ENCODE results near the gene STK11IP. TPM values are rescaled to one million over a fixed set of nuclear protein-coding genes. Genes with fewer than 3 reads are reported as not detected.

STK11IP gene
- total RNA-seq, 4 donors from 2014 or later = 8.9 to 24.2 (median 14.3) TPM

- Histone ChIP-seq H3K36me3 (peaks cover 0 to 38% (median 36%) of the 10 kb centered on the region in 4 donors), H3K9me3 (no peaks in the 10 kb centered on the region), H3K27me3 (peaks cover 0 to 16% (median 0%) of the 10 kb centered on the region in 4 donors), H3K4me3 (no peak overlapping the region), H3K4me1 (peaks cover 4 to 21% (median 18%) of the 10 kb centered on the region in 4 donors), H3K27ac (replicated peaks in 1 of 4) (no peak overlapping the region)
- DNase-seq (ENCODE audit: extremely low spot score) = no peak
- no peak for TF ChIP-seq CTCF (IDR thresholded peaks at IDR 0.05)
- no peak for TF ChIP-seq EP300 (IDR thresholded peaks at IDR 0.05)
- TF ChIP-seq POLR2AphosphoS5 (IDR thresholded peaks at IDR 0.05) = no peak
- TF ChIP-seq POLR2A (IDR thresholded peaks at IDR 0.05; ENCODE audit: low read depth) = no peak
- intact Hi-C loops (cut with DNase I) = no loop called here
- WGBS = 95% methylated on average over 7 of the region's 9 CpGs
These were observed 33.8 kb downstream of the STK11IP start for GRCh38 chr2:219631406-219631891.

DNA sequence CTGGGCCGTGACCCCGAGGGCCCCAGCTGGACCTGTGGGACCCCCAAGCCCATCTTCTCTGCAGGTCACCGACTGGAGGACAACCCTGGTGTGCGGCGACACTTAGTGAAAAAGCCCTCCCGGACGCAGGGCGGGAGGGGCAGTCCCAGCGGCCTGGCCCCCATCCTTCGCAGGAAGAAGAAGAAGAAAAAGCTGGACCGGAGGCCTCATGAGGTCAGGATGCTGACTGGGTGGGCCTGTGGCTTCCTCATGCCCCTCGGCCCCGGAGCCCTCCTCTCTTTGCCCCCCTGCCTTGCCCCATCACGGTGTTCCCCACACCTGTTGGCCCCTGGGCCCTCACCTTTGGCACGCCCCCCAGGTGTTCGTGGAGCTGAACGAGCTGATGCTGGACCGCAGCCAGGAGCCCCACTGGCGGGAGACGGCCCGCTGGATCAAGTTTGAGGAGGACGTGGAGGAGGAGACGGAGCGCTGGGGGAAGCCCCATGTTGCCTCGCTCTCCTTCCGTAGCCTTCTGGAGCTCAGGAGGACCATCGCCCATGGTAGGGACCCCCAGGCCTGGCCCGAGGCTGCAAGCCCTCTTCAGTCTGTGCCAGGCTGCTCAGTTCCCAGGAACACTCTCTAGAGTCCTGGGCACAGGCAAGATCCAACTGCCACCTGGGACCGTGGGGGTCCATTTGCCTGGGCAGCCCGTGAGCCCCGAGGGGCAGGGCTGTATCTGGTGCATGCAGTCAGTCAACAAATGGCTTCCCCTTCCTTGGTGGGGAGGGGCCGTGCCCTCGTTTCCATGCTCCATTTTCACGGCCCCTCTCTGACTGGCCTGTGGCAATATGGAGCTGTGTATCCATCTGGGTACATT, 34.5 kb downstream of the STK11IP start:
- Histone ChIP-seq H3K27ac (replicated peaks in 1 of 4) (no peak overlapping the region), H3K9me3 (no peaks in the 10 kb centered on the region), H3K27me3 (peaks cover 0 to 16% (median 0%) of the 10 kb centered on the region in 4 donors), H3K36me3 (peaks cover 0 to 41% (median 36%) of the 10 kb centered on the region in 4 donors), H3K4me3 (no peak overlapping the region), H3K4me1 (peaks cover 7 to 17% (median 14%) of the 10 kb centered on the region in 4 donors)
- no peak for TF ChIP-seq CTCF (IDR thresholded peaks at IDR 0.05)
- TF ChIP-seq POLR2AphosphoS5 (IDR thresholded peaks at IDR 0.05) = no peak
- no peak for TF ChIP-seq EP300 (IDR thresholded peaks at IDR 0.05)
- no peak for TF ChIP-seq POLR2A (IDR thresholded peaks at IDR 0.05; ENCODE audit: low read depth)
- WGBS = 85% methylated on average over 17 of the region's 34 CpGs
- intact Hi-C loops (cut with DNase I) = no loop called here
- no peak for DNase-seq (ENCODE audit: extremely low spot score)

GRCh38 chr2:219632760-219633105, 35.1 kb downstream of the STK11IP start:
- no peaks in the 10 kb centered on the region for H3K9me3 ChIP-seq
- intact Hi-C loops (cut with DNase I) = no loop called here
- H3K36me3 ChIP-seq = peaks cover 0 to 47% (median 40%) of the 10 kb centered on the region in 4 donors
- no peak overlapping the region for H3K27ac ChIP-seq (replicated peaks in 1 of 4)
- peaks cover 0 to 14% (median 0%) of the 10 kb centered on the region in 4 donors for H3K27me3 ChIP-seq
- no peak overlapping the region for H3K4me3 ChIP-seq
- peaks cover 7 to 13% (median 11%) of the 10 kb centered on the region in 4 donors for H3K4me1 ChIP-seq
- WGBS = 80% methylated on average over 2 of the region's 8 CpGs
- TF ChIP-seq POLR2AphosphoS5 (IDR thresholded peaks at IDR 0.05) (no peak), CTCF (IDR thresholded peaks at IDR 0.05) (no peak), POLR2A (IDR thresholded peaks at IDR 0.05; ENCODE audit: low read depth) (no peak), EP300 (IDR thresholded peaks at IDR 0.05) (no peak)
- DNase-seq (ENCODE audit: extremely low spot score) = no peak

DNA sequence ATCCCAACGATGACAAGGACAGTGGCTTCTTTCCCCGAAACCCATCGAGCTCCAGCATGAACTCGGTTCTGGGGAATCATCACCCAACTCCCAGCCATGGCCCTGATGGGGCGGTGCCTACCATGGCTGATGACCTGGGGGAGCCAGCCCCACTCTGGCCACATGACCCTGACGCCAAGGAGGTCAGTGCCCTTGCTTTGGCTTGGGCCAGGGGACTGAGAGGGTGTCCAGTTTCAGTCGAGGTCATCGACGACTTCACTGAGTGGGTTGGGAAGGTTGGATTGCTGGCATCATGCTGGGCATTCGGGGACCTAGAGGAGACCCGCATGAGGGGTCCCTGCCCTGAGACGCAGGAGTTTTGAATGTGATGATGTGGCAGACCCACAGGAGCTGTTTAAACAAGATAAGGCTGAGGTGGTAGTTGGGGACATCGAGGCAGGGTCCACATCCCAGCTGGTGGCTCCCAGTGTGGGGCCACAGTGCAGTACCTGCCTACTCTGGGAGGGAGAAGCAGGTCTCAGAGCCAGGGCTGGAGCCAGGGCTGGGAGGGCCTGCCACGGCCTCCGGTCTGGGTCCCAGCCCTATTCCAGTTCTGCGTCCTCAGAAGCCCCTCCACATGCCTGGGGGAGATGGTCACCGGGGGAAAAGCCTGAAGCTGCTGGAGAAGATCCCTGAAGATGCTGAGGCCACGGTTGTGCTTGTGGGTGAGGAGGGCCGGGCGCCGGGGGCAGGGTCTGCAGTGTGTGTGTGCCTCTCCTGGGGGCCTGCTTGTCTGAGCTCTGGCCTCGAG, 35.8 kb downstream of the STK11IP start:
- Histone ChIP-seq H3K4me3 (no peak overlapping the region), H3K27me3 (peaks cover 0 to 7% (median 0%) of the 10 kb centered on the region in 4 donors), H3K27ac (replicated peaks in 1 of 4) (no peak overlapping the region), H3K36me3 (peaks cover 0 to 53% (median 42%) of the 10 kb centered on the region in 4 donors), H3K4me1 (peaks cover 1 to 7% (median 6%) of the 10 kb centered on the region in 4 donors), H3K9me3 (no peaks in the 10 kb centered on the region)
- 89% methylated on average over 22 of the region's 22 CpGs for WGBS
- TF ChIP-seq POLR2AphosphoS5 (IDR thresholded peaks at IDR 0.05) = no peak
- no peak for TF ChIP-seq POLR2A (IDR thresholded peaks at IDR 0.05; ENCODE audit: low read depth)
- no peak for TF ChIP-seq CTCF (IDR thresholded peaks at IDR 0.05)
- TF ChIP-seq EP300 (IDR thresholded peaks at IDR 0.05) = no peak
- DNase-seq (ENCODE audit: extremely low spot score) = no peak
- intact Hi-C loops (cut with DNase I) = no loop called here
